HCT116 (cell line): ENCODE data around the gene SORBS1. TPM values are rescaled to one million over a fixed set of nuclear protein-coding genes. Genes with fewer than 3 reads are reported as not detected.

ENCODE experiments used
- ATAC-seq: fragments of 200-7000 bp; cut with Tn5 transposase; 2 replicates; pipeline ENCODE4 v1.9.1; 2020; ENCODE audit warnings: mild to moderate bottlenecking, moderate library complexity
- BruUV-seq: library from RNA; stranded (reverse); fragments of 400-500 nt; replicated peaks from 2 replicates; lab custom pipeline; 2021; lab: Mats Ljungman, UMichigan
- CTCF ChIA-PET: fragments of 300-600 bp; sonication (Branson Sonifier 250); formaldehyde crosslinking; loops from one replicate; lab custom pipeline; 2021; ENCODE audit warnings: antibody characterized with exemption; lab: Charles Lee
- POLR2A ChIA-PET: fragments of 300-600, 350-600 bp; sonication (Branson Sonifier 250); formaldehyde crosslinking; loops from one replicate; lab custom pipeline; 2021; ENCODE audit warnings: antibody characterized with exemption; lab: Charles Lee
- RAD21 ChIA-PET, 2 experiments: fragments of 300-600 bp; sonication (Branson Sonifier 250); formaldehyde crosslinking; loops; one replicate each; lab custom pipeline; 2023; ENCODE audit warnings: low total read pairs in 2 of 2; ENCODE audit not compliant: uncharacterized antibody in 2 of 2, unreplicated experiment in 2 of 2, low non-redundant PET in 1 of 2; lab: Charles Lee
- DNase-seq: peaks from one replicate; pipeline ENCODE4 v3.0.0-alpha.2; 2010; ENCODE audit warnings: low read depth, low spot score
- H2AFZ ChIP-seq: fragments of 200-600 bp; shearing (Covaris generic), sonication (generic); 2 replicates; pipeline ENCODE4 v1.6.1; 2017; ENCODE audit warnings: low read depth, mixed run types, mixed read lengths, antibody characterized with exemption, low read length; ENCODE audit not compliant: poor library complexity, severe bottlenecking
- H3K27ac ChIP-seq: 2 replicates; pipeline ENCODE4 v1.5.1; 2012; ENCODE audit warnings: low read depth, low read length
- H3K27me3 ChIP-seq: fragments of 200-600 bp; sonication (generic); 2 replicates; pipeline ENCODE4 v1.6.1; 2016; ENCODE audit warnings: mixed run types, low read length, mixed read lengths; ENCODE audit not compliant: insufficient read depth
- H3K36me3 ChIP-seq, 2 experiments: fragments of 200-500 bp in 1 of 2; fragments of 200-600 bp in 1 of 2; sonication (Bioruptor generic) in 1 of 2; sonication (generic) in 1 of 2; 2 replicates each; pipeline versions ENCODE4 v1.5.1 to v1.6.1; 2014 to 2016; ENCODE audit warnings: low read length in 2 of 2, inconsistent platforms in 1 of 2, mixed read lengths in 1 of 2, mixed run types in 1 of 2; ENCODE audit not compliant: insufficient read depth in 2 of 2, control insufficient read depth in 1 of 2
- H3K4me1 ChIP-seq, 2 experiments: fragments of 200-600 bp in 1 of 2; sonication (generic) in 1 of 2; 2 replicates each; pipeline versions ENCODE4 v1.5.1 to v1.6.1; 2012 to 2017; ENCODE audit warnings: low read length in 2 of 2, inconsistent platforms in 1 of 2, mild to moderate bottlenecking in 1 of 2, mixed read lengths in 1 of 2, mixed run types in 1 of 2, moderate library complexity in 1 of 2; ENCODE audit not compliant: insufficient read depth in 2 of 2, control insufficient read depth in 1 of 2
- H3K4me2 ChIP-seq: fragments of 200-600 bp; sonication (generic); 2 replicates; pipeline ENCODE4 v1.6.1; 2017; ENCODE audit warnings: mixed run types, low read length, mixed read lengths
- H3K4me3 ChIP-seq, 2 experiments: fragments of 200-600 bp in 1 of 2; sonication (generic) in 1 of 2; replicated peaks in 1 of 2; 2 replicates each; pipeline ENCODE4 v1.5.1; 2011 to 2016; ENCODE audit warnings: low read length in 2 of 2, control low read depth in 1 of 2, low read depth in 1 of 2, mild to moderate bottlenecking in 1 of 2, mixed read lengths in 1 of 2, mixed run types in 1 of 2
- H3K79me2 ChIP-seq: fragments of 200-600 bp; sonication (generic); 2 replicates; pipeline ENCODE4 v1.6.1; 2017; ENCODE audit warnings: mild to moderate bottlenecking, mixed run types, low read length, moderate library complexity, mixed read lengths; ENCODE audit not compliant: insufficient read depth
- H3K9ac ChIP-seq: fragments of 200-600 bp; sonication (generic); 2 replicates; pipeline ENCODE4 v1.6.1; 2016; ENCODE audit warnings: low read length, mixed read lengths
- H3K9me2 ChIP-seq: fragments of 200-600 bp; sonication (generic), shearing (Covaris generic); 2 replicates; pipeline ENCODE4 v1.6.1; 2017; ENCODE audit warnings: mixed run types, mild to moderate bottlenecking, moderate library complexity; ENCODE audit not compliant: insufficient read depth
- H3K9me3 ChIP-seq, 2 experiments: fragments of 200-500 bp in 1 of 2; fragments of 200-600 bp in 1 of 2; sonication (Bioruptor generic) in 1 of 2; sonication (generic) in 1 of 2; 2 replicates each; pipeline ENCODE4 v1.6.1; 2014 to 2017; ENCODE audit warnings: low read length in 2 of 2, mixed read lengths in 2 of 2, inconsistent platforms in 1 of 2, low read depth in 1 of 2, mild to moderate bottlenecking in 1 of 2, mixed run types in 1 of 2, moderate library complexity in 1 of 2; ENCODE audit not compliant: control insufficient read depth in 1 of 2, insufficient read depth in 1 of 2
- H4K20me1 ChIP-seq: fragments of 200-600 bp; sonication (generic), shearing (Covaris generic); 2 replicates; pipeline ENCODE4 v1.6.1; 2017; ENCODE audit warnings: mixed run types, mild to moderate bottlenecking, moderate library complexity; ENCODE audit not compliant: insufficient read depth
- CEBPB ChIP-seq: IDR thresholded peaks from 2 replicates; pipeline ENCODE4 v1.6.1; 2012; ENCODE audit warnings: low read depth
- ELF1 ChIP-seq: IDR thresholded peaks from 2 replicates; pipeline ENCODE4 v1.6.1; 2012; ENCODE audit warnings: low read depth, borderline replicate concordance
- EZH2 ChIP-seq: fragments of 200-600 bp; sonication (generic); IDR thresholded peaks from 2 replicates; pipeline ENCODE4 v1.6.1; 2017; ENCODE audit warnings: antibody characterized with exemption, mixed run types
- FOSL1 ChIP-seq: IDR thresholded peaks from 2 replicates; pipeline ENCODE4 v1.6.1; 2012; ENCODE audit warnings: low read depth
- JUND ChIP-seq: IDR thresholded peaks from 2 replicates; pipeline ENCODE4 v1.6.1; 2012
- POLR2A ChIP-seq: IDR thresholded peaks from 2 replicates; pipeline ENCODE4 v1.7.0; 2011; ENCODE audit warnings: borderline replicate concordance; ENCODE audit not compliant: insufficient read depth, insufficient read length; ENCODE audit errors: extremely low read depth
- POLR2AphosphoS5 ChIP-seq: IDR thresholded peaks from 2 replicates; pipeline ENCODE4 v1.6.1; 2011; ENCODE audit warnings: mild to moderate bottlenecking, low read depth, low read length, moderate library complexity
- SIN3A ChIP-seq: IDR thresholded peaks from 2 replicates; pipeline ENCODE4 v1.6.1; 2012; ENCODE audit warnings: low read depth
- SP1 ChIP-seq: IDR thresholded peaks from 2 replicates; pipeline ENCODE4 v1.6.1; 2012; ENCODE audit warnings: low read depth
- SRF ChIP-seq: IDR thresholded peaks from 2 replicates; pipeline ENCODE4 v1.6.1; 2012; ENCODE audit warnings: low read depth
- TCF7L2 ChIP-seq: IDR thresholded peaks from 2 replicates; pipeline ENCODE4 v1.7.0; 2011; ENCODE audit warnings: borderline replicate concordance, inconsistent platforms; ENCODE audit not compliant: insufficient read depth, insufficient read length; ENCODE audit errors: extremely low read depth
- YY1 ChIP-seq: IDR thresholded peaks from 2 replicates; pipeline ENCODE4 v1.6.1; 2011; ENCODE audit warnings: low read length, low read depth, moderate library complexity, mild to moderate bottlenecking; ENCODE audit not compliant: insufficient replicate concordance; ENCODE audit errors: extremely low read depth
- ZFX ChIP-seq: fragments of 450-650 bp; IDR thresholded peaks from 2 replicates; pipeline ENCODE4 v1.6.1; 2017
- ZNF274 ChIP-seq: fragments of 200-500 bp; sonication (Bioruptor generic); IDR thresholded peaks from 2 replicates; pipeline ENCODE4 v1.6.1; 2014; ENCODE audit warnings: mild to moderate bottlenecking, low read depth, low read length, inconsistent platforms
- intact Hi-C: fragments of 100-400 bp; cut with micrococcal nuclease; formaldehyde crosslinking; loops from 2 replicates; pipeline ENCODE4 v1.10.0; 2022
- total RNA-seq: library from RNA; stranded (reverse); gene quantifications from one replicate; pipeline ENCODE4 v1.2.1, GENCODE V29; 2021; ENCODE audit not compliant: unreplicated experiment
- TF ChIP-seq, protein P1 (sequence below): IDR thresholded peaks from 2 replicates; pipeline ENCODE4 v1.6.1; 2012
- TF ChIP-seq, protein P2 (sequence below): IDR thresholded peaks from 2 replicates; pipeline ENCODE4 v1.6.1; 2012
- TF ChIP-seq, protein P3 (sequence below): IDR thresholded peaks from 2 replicates; pipeline ENCODE4 v1.6.1; 2012; ENCODE audit warnings: low read depth

SORBS1 gene
- total RNA-seq, 1 experiment from 2014 or later: 3.4 TPM

DNA sequence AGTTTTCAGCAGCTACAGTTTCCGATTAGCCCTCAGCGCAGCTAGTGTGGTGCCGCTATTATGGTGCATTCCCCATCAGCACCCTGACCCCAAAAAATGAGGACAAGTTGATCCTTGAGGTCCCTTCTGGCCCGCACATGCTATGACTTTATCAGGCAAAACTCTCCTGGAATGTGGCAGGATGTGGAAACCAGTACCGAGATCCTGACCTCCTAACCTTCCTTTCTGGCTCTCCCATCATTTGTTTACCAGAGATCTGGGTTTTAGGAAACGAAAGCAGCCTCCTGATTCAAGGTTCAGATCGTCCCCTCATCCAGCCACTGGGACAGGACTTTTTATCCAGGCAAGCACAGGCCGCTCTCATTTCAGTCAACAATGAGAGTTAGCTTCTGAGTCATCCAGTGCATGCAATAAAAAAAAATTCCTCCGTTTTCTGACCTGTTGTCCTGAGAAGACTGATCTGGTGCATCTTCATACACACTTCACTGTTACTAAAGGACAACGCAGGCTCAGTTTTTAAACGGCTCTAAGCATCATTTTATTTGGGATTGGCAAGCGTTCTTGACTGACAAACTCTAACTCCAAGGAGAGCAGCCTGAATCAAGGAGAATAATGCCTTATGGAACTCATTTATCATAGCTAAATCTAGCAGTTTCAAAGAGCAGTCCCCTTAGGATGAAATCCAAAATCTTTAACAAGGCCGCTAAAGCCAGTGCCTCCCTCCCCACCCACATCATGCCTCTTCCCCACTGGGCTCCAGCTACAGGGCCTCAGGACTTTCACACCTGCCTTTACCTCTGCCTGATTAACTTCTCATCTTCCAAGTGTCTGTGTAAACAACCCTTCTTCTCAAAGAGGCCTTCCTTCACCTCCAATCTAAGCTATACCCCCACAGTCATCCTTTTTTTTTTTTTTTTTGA, 287.5 kb downstream of the SORBS1 start:
- intact Hi-C loops: no loop called here
- H2AFZ ChIP-seq: no peak overlapping the region
- ChIA-PET CTCF (interaction anchor here (0.6 kb wide), 1 partner anchor 9 kb away, joined by 4 read pairs; no protein-coding TSS in a partner anchor), RAD21 (interaction anchor here in 1 of 2 experiments (0.8 kb wide), 1 partner anchor 90 kb away, joined by 3 read pairs; no protein-coding TSS in a partner anchor), POLR2A (no interaction called here)
- no peaks in the 10 kb centered on the region for H3K36me3 ChIP-seq
- DNase-seq: no peak
- no peaks in the 10 kb centered on the region for H4K20me1 ChIP-seq
- H3K79me2 ChIP-seq: peaks cover 47% of the 10 kb centered on the region
- no TSS peak for BruUV-seq
- no peaks in the 10 kb centered on the region for H3K9me3 ChIP-seq
- H3K4me2 ChIP-seq: peak overlapping the region; percentile 64
- H3K27me3 ChIP-seq: no peaks in the 10 kb centered on the region
- no peaks in the 10 kb centered on the region for H3K9me2 ChIP-seq
- H3K9ac ChIP-seq: no peak overlapping the region
- no peak overlapping the region for H3K27ac ChIP-seq
- TF ChIP-seq POLR2A (no peak), FOSL1 (0 out of 2 replicates have a peak, but pooled peaks have one; percentile 30)
- H3K4me1 ChIP-seq: peaks cover 10 to 23% of the 10 kb centered on the region in 2 experiments
- peak; percentile 85 for ATAC-seq
- peak overlapping the region in 1 of 2 experiments; percentile 17; a peak in 1 of 4 replicates for H3K4me3 ChIP-seq

DNA sequence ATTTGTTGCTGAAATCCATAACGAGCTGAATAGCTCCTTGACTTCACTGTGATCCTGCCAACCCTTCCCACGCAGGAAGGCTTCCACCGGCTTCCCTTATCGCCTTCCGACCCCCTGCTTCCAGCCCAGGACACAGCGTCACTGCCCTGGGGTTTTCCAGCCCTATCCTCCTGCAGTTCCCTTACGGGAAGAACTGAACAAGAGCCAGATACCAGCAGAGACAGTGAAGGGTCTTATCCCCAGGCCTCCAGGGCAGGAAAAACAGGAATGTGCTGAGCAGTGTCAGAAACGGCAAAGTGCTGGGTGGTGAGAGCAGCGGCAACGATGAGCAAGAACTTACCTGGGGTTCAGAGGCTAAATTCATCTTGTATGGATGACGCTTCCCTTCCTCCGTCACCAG, 292.7 kb downstream of the SORBS1 start:
- Histone ChIP-seq H3K36me3 (no peaks in the 10 kb centered on the region), H3K9ac (no peak overlapping the region), H3K4me1 (peaks cover 36 to 49% of the 10 kb centered on the region in 2 experiments), H3K9me2 (no peaks in the 10 kb centered on the region), H2AFZ (no peak overlapping the region), H3K27ac (no peak overlapping the region), H3K9me3 (no peaks in the 10 kb centered on the region), H3K79me2 (peaks cover 9% of the 10 kb centered on the region), H3K4me2 (no peak overlapping the region), H3K4me3 (no peak overlapping the region), H4K20me1 (no peaks in the 10 kb centered on the region), H3K27me3 (no peaks in the 10 kb centered on the region)
- POLR2A ChIA-PET: no interaction called here
- no TSS peak for BruUV-seq
- intact Hi-C loops: no loop called here
- RAD21 ChIA-PET: no interaction called here
- CTCF ChIA-PET: no interaction called here
- ATAC-seq (no peak), DNase-seq (no peak)
- TF ChIP-seq ZNF274 (no peak), CEBPB (no peak), POLR2AphosphoS5 (no peak), SRF (no peak), EZH2 (no peak), SIN3A (no peak), POLR2A (no peak), YY1 (no peak), ZFX (no peak), TCF7L2 (no peak), SP1 (no peak), JUND (no peak), ELF1 (no peak)
- TF ChIP-seq, protein P1, sequence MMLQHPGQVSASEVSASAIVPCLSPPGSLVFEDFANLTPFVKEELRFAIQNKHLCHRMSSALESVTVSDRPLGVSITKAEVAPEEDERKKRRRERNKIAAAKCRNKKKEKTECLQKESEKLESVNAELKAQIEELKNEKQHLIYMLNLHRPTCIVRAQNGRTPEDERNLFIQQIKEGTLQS: no peak
- TF ChIP-seq, protein P2, sequence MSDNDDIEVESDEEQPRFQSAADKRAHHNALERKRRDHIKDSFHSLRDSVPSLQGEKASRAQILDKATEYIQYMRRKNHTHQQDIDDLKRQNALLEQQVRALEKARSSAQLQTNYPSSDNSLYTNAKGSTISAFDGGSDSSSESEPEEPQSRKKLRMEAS: no peak
- TF ChIP-seq, protein P3, sequence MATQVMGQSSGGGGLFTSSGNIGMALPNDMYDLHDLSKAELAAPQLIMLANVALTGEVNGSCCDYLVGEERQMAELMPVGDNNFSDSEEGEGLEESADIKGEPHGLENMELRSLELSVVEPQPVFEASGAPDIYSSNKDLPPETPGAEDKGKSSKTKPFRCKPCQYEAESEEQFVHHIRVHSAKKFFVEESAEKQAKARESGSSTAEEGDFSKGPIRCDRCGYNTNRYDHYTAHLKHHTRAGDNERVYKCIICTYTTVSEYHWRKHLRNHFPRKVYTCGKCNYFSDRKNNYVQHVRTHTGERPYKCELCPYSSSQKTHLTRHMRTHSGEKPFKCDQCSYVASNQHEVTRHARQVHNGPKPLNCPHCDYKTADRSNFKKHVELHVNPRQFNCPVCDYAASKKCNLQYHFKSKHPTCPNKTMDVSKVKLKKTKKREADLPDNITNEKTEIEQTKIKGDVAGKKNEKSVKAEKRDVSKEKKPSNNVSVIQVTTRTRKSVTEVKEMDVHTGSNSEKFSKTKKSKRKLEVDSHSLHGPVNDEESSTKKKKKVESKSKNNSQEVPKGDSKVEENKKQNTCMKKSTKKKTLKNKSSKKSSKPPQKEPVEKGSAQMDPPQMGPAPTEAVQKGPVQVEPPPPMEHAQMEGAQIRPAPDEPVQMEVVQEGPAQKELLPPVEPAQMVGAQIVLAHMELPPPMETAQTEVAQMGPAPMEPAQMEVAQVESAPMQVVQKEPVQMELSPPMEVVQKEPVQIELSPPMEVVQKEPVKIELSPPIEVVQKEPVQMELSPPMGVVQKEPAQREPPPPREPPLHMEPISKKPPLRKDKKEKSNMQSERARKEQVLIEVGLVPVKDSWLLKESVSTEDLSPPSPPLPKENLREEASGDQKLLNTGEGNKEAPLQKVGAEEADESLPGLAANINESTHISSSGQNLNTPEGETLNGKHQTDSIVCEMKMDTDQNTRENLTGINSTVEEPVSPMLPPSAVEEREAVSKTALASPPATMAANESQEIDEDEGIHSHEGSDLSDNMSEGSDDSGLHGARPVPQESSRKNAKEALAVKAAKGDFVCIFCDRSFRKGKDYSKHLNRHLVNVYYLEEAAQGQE: no peak
